HEK293T (cell line): ENCODE data around the gene SERPINB5.

ENCODE experiments used
- ARNT ChIP-seq: fragments of 450-650 bp; IDR thresholded peaks from 2 replicates; pipeline ENCODE4 v1.6.1; 2017; ENCODE audit warnings: mild to moderate bottlenecking
- BHLHE40 ChIP-seq: fragments of 450-650 bp; IDR thresholded peaks from 2 replicates; pipeline ENCODE4 v1.6.1; 2016; ENCODE audit warnings: mild to moderate bottlenecking, moderate library complexity, borderline replicate concordance
- ELF4 ChIP-seq: fragments of 450-650 bp; IDR thresholded peaks from 2 replicates; pipeline ENCODE4 v1.6.1; 2017; ENCODE audit warnings: antibody characterized with exemption
- FOXA1 ChIP-seq: fragments of 450-650 bp; IDR thresholded peaks from 2 replicates; pipeline ENCODE4 v1.6.1; 2016; ENCODE audit warnings: mild to moderate bottlenecking
- NFRKB ChIP-seq: fragments of 450-650 bp; IDR thresholded peaks from 2 replicates; pipeline ENCODE4 v1.6.1; 2016; ENCODE audit warnings: mild to moderate bottlenecking, moderate library complexity
- SP1 ChIP-seq: fragments of 450-650 bp; IDR thresholded peaks from 2 replicates; pipeline ENCODE4 v1.6.1; 2017
- SUZ12 ChIP-seq: fragments of 450-650 bp; IDR thresholded peaks from 2 replicates; pipeline ENCODE4 v1.6.1; 2016; ENCODE audit warnings: mild to moderate bottlenecking
- TARDBP ChIP-seq: fragments of 450-650 bp; IDR thresholded peaks from 2 replicates; pipeline ENCODE4 v1.6.1; 2016

GRCh38 chr18:63520053-63520685 lies 43.4 kb downstream of the SERPINB5 start:
- TF ChIP-seq TARDBP: no peak
- TF ChIP-seq FOXA1: no peak
- no peak for TF ChIP-seq SUZ12
- TF ChIP-seq ARNT: no peak
- no peak for TF ChIP-seq NFRKB
- TF ChIP-seq ELF4: no peak
- no peak for TF ChIP-seq BHLHE40
- TF ChIP-seq SP1: no peak
